T-helper 9 cell (primary cell): ENCODE results near the gene FAM117B.
"Not testable (repeated sequence)": the region's sequence is repeated elsewhere in the genome, so short reads cannot be mapped to it uniquely, and the experiment has no call there.

Source experiments
- DNase-seq: peaks from one replicate; pipeline ENCODE4 v3.0.0-alpha.2; 2020

The FAM117B gene

DNA sequence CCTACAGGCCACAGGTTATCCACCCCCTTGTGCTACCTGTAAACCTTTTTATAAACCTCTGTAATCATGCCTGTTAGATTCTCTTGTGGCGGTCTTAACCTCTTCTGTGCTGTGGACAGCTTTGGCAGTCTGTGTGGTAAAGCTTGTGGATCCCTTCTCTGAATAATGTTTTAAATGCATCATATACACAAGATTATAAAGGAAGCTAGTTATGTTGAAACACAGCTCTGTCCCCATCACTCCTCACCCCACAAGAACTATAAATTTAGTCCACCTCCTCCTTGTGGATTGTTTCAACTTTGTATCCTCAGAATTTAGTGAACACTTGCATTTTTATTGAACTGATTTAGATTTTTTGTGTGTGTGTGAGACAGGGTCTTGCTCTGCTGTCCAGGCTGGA, 129.1 kb downstream of the FAM117B start:
- DNase-seq = no peak

DNA sequence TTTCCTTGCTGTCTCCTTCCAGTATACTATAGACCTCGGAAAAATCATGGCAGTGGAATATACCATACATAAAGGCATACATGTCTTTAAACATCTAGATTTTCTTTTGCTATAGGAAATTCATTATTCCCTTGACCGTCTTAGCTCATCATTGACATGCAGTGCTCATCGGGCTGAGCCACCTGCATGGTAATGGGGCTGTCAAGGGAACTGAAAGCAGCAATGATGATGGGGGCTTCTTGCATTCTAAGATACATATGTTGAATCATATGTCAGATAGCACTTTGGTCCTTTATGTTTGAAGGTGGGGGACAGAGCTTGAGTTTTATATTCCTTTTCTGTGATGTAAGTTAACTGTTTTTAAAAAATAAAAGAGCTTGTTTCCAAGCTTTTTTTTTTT, 130.2 kb downstream of the FAM117B start:
- DNase-seq = no peak

DNA sequence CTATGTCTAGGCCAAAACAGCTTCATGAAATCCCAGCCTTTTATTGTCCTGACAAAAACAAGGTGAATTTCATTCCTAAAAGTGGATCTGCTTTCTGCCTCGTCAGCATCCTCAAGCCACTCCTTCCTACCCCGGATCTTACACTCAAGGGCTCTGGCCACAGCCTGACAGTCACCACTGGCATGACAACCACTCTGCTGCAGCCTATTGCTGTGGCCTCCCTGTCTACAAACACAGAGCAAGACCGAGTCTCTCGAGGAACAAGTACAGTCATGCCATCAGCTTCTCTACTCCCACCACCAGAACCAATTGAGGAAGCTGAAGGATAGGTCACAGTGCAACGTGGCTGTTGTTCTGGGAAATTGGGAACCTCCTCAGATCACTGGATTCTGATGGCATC, 130.7 kb downstream of the FAM117B start:
- DNase-seq = no peak

DNA sequence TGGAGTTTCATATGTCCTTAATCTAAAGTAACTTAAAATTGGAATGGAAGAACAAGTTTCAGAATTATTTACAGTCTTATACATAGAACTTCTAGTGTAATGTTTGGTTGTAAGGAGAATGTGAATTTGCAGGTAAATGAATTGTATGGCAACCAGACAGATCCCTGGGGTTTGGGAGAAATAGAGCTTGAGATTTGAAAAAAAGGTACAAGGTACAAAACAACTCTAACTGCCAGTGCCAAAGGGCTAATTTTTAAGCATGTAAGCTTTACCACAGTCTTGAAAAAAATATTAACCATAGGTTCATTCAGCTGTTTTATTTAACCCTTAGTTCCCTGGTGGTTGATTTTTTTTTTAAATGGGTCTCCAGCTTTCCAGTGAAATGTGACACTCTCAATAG, 133.5 kb downstream of the FAM117B start:
- DNase-seq = no peak

DNA sequence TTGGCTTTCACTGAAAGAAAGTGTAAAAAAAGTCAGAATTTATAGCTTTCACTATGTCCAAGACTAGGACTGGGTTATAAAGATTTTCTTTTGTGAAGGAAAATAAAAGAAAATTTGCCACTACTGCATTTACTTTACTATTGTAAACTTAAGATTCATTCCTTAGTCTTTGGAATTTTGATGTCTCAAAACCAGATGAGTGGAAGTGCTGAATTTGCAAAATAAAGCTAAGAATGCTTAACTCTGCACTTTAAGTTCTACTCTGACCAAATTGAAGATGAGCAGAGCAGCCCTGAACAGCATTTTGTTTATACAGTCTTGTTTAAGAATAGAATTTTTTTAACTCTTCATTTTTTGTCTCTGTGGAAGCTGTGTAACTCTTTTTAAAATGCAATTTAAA, 134.4 kb downstream of the FAM117B start:
- no peak for DNase-seq

DNA sequence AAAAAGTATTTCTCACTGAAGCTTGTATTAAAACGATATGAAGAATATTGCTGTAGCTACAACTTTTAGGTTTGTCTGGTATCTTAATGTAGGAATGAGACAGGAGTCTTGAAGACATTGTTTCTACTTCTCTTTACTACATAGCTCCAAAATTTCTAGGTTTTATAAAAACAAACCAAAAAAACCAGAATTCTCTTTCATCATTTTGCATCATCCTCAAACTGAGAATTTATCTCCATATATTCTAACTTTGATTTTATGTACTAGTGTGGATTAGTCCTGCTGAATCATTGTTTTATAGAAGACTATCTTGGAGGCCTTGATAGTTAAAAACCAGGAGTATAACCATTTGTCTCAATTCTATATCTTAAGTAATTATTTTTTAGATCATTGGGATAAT, 136.6 kb downstream of the FAM117B start:
- no peak for DNase-seq

DNA sequence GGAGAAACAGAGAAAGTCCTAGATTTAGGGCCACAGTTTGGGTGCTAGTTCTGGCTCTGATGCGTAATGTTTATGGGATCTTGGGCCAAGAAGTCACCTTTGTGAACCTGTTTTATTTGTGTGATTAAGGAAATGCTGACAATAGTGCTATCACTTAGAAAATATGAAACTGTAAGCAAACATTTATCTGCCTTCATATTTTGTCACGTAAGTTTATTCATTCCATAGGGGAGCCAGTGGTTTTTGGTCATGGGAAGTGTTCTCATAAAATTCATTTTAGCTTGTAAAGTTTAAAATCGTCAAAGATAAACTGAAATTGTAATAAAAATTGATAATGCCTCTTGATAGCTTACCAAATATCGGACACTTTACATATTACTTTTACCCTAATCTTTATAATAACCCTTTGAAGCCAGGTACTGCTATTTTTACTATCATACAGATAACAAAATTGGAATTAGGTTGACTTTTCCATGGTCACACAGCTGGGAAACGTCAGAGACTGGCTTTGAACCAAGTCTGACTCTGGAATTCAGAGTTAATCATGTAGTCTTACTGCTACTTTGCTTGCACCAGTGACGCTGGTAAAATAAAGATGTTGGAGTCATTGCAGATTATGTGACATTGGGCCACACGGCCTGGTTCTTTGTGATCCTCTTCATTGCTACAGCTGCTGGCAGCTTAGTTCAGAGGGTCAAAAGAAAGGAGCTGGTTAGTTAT, 137.1 kb downstream of the FAM117B start:
- no peak for DNase-seq

DNA sequence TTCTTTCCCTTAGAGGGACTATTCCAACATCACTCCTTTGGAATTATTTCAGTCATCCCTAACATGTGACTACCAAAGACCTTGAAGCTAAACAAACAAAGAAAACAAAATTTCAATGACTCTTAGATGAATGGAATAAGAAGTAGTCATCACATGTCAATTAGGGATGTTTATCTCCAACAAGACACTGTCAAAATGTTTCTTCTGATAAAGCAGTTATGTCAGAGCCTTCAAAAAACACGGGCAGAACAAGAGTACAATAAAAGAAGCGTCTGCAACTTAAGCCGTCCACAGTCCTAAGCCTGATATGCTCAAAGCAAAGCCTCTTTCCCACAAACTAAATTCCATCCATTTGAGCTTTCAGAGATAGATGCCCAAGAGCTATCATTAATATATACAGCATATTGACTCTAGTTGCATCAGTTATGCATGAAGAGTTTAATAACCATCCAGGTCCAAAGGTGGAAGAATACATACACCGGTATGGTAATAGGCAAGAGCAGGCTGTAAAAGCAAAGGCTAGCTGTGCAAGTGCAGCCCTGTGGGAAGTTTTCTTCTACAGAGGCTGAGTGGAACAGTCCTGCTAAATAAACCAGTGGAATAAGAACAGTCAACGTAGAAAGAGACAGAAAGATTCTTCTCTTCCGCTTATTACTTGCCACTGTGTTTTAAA, 138.7 kb downstream of the FAM117B start:
- no peak for DNase-seq

DNA sequence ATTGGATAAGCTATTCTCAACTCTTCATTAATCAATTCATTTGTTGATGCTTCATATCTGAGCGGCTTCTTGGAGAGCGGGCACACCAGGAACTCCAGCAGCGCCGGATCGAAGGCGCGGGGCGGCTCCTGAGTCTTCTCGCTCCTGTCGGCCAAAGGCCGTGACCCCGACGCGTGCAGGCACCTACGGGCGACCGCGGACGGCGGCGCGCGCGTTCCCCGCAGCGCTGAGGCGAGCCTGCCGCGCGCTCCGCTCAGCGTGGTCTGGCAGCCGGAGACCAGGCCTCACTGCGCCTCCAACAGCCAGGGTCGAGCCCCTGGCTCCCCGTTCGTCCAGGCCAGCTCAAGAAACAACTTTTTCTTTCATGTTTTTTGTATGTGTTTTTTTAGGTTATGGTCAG, 139.3 kb downstream of the FAM117B start:
- DNase-seq = no peak

DNA sequence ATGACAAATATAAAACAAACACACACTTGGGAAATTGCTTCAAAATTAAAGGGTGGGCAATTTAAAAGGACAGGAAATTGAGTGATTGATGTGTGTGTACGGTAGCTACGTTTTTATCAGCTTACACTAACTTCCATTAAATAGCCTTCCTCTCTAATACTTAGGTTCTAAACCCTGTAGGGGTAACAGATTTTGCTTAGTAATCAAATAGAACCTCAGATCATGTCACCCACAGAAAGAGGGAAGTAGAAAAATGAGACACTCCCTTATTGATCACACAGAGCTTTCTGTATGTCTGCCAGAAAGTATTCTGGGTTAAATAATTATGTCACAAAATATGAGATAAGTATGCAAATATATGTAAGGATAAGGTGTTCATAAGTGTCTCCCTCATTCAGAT, 143.4 kb downstream of the FAM117B start:
- DNase-seq = no peak

DNA sequence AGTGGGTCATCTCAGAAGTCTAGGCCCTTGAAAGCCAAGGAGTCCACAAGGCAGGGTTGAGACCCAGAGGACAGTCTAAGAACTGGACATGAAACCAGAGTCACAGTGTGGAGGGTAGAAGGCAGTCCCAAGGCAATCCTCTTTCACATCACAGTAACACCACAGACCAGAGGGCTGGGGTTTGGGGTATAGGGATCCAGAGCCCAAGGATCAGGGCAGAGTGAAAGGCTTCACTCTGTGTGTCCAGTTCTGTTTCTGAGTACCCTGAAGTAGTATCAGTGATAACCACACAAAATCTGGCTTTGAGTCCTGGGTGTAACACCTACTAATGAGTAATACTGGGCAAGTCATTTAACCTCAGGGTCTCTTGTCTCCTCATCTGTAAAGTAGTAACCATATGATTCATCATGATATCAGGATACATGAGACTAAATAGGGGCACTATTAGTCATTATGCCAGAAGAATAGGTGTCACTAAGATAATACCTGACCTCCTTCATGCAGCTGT, 145.8 kb downstream of the FAM117B start:
- DNase-seq = no peak

DNA sequence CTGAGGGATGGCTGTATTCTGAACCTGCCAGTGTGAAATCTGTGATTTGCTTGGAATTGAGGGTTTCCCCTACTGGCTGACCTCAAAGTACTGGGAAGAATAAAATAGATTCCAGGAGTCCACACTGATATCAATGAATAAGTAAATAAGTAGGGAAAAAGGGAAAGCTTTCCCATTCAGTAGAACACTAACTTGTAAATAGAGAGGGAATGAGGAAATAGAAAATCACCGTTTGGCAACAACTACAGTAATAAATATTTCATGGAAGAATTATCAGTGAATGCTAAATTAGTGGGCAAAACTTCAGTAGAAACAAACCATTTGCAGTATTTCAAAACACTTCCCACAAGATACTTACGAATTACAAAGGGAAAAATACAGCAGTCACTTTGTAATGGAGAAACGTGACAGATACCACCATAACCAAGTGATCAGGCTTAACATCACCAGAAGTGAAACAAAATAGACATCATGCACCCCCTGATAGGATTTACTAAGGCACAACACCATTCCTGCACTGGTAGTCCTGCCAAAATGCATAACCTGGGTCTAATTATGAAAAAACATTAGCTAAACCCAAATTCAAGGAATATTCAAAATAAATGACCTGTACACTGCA, 148.3 kb downstream of the FAM117B start:
- DNase-seq = no peak

DNA sequence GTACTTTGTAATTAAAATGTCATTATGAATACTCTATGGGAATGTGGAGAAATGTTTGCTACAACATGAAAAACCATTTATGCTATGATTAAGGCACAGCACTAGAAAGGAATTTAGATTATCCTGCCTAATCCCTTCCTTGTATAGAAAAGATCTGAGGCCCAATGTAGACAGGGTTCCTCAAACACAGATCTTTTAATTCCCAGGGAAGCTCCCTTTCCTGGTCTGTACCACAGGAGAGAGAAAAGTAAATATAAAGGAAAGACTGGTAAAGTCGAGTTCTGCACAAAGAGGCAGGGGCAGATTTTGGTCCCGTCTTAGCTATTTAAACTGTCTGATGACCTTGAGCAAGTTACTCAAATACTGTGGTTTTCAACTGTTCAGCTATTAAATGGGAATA, 152.1 kb downstream of the FAM117B start:
- DNase-seq = no peak

DNA sequence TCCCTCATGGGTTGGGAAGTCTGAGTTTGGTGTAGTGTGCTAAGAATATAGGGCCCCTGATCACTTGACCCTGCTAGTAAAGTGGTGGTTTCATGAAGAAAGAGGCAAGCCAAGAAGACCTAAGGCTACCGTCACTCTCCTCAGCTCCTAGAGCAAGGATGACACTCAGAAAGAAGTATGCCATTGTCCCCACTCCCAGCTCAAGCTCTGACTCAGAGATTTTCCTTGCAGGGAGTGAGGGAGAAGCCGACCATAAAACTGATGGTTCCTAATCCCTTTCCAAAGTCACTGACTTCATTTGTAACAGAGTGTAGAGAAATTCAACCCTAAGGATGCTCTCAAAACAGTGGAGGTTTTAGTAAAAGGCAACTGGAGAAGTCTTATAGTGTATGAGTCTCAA, 155.9 kb downstream of the FAM117B start:
- no peak for DNase-seq

DNA sequence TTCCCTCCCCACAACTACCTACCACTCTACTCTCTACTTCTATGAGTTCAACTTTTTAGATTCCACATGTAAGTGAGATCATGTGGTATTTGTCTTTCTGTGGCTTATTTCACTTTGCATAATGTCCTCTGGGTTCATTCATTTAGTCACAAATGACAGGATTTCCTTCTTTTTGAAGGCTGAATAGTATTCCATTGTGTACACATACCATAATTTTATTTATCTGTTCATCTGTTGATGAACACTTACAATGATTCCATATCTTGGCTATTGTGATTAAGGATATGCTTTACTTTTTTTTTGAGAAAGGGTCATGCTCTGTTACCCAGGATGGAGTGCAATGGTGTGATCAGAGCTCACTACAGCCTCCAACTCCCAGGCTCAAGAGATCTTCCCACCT, 163.2 kb downstream of the FAM117B start:
- DNase-seq = no peak

DNA sequence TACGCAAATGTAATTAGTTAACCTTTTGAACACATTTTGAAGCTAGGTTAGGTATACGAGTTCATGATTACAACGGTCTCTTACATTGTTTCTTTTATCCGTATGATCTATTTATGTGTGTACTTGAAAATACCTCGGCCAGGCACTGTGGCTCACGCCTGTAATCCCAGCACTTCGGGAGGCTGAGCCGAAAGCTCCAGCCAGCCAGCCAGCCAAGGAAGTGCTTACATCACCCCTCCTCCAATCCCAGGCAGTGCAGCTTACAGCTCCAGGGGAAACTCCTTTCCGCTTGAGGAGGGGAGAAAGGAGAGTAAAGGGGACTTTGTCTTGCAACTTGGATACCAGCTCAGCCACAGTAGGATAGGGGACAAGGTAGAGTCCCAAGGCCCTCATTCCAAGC, 171.1 kb downstream of the FAM117B start:
- DNase-seq = not testable (repeated sequence)

DNA sequence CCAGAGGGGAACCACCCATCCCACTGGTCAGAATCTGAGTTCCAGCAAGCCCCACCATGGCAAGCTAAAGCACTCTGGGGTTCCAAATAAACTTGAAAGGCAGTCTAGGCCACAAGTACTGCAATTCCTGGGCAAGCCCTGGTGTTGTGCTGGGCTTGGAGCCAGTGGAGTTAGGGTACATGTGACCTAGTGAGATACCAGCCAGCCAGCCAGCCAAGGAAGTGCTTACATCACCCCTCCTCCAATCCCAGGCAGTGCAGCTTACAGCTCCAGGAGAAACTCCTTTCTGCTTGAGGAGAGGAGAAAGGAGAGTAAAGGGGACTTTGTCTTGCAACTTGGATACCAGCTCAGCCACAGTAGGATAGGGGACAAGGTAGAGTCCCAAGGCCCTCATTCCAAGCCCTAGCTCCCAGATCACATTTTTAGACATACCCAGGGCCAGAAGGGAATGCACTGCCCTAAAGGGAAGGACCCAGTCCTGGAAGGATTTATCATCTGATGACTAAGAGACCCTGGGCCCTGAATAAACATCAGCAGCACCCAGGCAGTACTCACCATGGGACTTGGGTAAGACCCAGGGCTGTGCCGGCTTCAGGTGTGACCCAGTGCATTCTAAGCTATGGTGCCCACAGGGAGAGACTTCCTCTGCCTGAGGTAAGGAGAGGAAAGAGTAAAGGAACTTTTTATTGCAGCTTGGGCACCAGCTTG, 172.8 kb downstream of the FAM117B start:
- not testable (repeated sequence) for DNase-seq

DNA sequence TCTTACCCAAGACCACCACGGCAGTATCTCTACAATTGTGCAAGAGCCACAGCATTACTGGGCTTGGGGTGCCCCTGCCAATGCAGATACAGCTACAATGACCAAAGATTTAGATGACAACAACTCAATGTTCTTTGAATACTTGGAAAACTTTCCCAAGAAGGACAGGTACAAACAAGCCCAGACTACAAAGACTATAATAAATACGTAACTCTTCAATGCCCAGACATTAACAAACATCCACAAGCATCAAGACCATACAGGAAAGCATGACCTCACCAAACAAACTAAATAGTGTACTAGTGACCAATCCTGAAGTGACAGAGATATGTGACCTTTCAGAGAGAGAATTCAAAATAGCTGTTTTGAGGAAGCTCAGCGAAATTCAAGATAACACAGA, 174.0 kb downstream of the FAM117B start:
- DNase-seq = no peak

DNA sequence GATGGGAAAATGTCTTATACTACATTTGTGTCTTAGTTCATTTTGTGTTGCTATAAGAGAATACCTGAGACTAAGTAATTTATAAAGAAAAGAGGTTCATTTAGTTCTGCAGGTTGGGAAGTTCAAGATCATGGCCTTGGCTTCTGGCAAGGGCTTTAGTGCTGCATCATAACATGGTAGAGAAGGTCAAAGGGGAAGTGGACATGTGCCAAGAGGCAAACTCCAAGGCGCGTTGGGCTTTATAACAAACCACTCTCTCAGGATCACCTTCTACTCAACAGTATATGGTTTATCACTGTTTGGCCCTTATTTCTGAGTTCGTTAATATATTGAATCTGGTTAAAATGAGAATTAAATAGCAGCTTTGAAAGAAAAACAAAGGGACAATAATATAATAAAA, 178.6 kb downstream of the FAM117B start:
- DNase-seq = no peak

DNA sequence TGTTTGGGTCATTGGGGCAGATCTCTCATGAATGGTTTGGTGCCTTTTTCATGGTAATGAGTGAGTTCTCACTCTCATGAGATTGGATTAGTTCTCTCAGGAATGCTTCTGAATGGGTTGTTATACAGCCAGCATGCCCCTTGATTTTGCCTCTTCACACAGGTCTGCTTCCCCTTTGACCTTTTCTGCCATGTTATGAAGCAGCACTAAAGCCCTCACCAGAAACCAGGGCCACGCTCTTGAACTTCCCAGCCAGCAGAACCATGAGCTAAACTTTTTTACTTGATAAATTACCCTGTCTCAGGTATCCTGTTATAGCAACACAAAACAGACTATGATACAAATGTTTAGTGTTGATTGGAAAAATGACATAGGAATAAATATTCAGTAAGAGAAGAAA, 179.5 kb downstream of the FAM117B start:
- DNase-seq = no peak

DNA sequence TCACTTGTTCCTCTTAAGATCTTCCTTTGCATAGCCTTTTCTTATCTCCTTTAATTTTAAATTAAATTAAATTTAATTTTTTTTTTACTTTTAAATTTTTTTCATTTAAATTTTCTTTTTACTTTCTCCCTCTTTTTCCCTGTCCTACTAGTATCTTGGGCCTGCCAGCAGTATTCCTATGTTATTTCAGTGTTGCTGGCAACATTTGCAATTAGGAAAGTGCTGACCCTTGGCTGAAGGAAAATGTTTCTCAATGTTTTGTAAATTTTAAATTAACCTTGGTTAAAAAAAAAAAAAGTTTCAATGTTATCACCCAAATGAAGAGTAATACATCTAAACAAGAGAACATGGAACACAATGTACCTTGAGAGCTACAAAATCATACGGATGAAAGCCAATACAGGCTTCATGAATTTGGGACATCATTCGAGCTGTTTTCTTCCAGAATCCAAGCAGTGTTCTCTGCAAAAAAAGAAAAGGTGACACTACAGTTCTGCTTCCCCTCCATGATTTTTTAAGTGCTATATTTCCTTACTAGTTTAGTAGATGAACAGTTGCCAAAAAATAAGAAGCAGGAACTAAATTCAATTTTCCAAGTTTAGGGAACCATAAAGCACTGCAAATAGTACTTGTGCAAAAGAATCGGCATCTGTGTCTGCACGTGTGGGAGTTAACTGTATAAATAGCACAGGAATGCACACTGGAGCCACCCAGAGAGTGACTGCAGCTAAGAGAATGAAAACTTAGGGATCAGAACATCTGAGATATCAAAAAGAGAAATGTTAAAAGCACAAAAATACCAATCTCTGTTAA, 181.0 kb downstream of the FAM117B start:
- DNase-seq = no peak

DNA sequence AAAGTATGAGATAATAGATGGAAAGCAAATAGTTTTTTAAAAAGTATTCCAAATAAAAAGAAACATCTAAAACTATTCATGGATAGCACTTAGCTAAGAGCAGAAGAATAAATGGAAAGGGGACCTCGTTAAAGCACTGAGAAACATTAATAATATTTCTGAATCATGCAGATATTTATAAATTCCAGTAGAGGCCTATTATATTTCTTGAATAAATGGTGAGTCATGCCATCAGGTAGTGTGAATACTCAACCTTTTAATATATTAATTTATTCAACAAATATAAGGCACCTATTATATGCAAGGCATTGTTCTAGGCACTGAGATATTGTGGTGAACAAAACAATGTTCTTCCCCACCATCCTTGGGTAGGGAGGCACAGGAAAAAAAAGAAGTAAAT, 183.0 kb downstream of the FAM117B start:
- DNase-seq = no peak

DNA sequence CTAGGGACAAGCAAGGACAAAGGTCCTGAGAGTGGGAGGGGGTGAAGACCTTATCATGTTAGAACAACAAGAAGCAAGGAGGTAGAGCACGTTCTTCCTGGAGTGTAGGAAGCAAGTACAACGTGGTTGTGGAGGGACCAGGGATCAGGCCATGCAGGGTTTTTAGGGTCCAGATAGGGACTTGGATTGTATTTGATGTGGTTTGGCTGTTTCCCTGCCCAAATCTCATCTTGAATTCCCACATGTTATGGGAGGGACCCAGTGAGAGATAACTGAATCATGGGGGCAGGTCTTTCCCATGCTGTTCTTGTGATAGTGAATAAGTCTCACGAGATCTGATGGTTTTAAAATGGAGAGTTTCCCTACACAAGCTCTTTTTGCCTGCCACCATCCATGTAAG, 183.6 kb downstream of the FAM117B start:
- DNase-seq = no peak
